GM18870 (cell line): ENCODE measurements around the gene LSM10.

ENCODE experiments used
- ATAC-seq: cut with Tn5 transposase; IDR thresholded peaks from one replicate; pipeline ENCODE4 v1.9.1; 2021; ENCODE audit warnings: moderate library complexity; ENCODE audit not compliant: unreplicated experiment

The LSM10 gene

GRCh38 chr1:36411674-36412648 is 14.3 kb upstream of the LSM10 start:
- ATAC-seq = no peak

- no peak for ATAC-seq
These were observed 10.8 kb upstream of the LSM10 start for GRCh38 chr1:36408479-36408878.

GRCh38 chr1:36406440-36406839 is 8.7 kb upstream of the LSM10 start:
- ATAC-seq = no peak

GRCh38 chr1:36402504-36402890 is 4.8 kb upstream of the LSM10 start:
- ATAC-seq = no peak

- ATAC-seq = no peak
These were observed 4.1 kb upstream of the LSM10 start for GRCh38 chr1:36401602-36402503.

GRCh38 chr1:36400825-36401601 is 3.3 kb upstream of the LSM10 start:
- no peak for ATAC-seq

- ATAC-seq = no peak
These were observed 2.8 kb upstream of the LSM10 start for GRCh38 chr1:36400514-36400824.

- ATAC-seq = no peak
These were observed 766 bp upstream of the LSM10 start for GRCh38 chr1:36398370-36398977.

GRCh38 chr1:36397083-36397377 is 678 bp downstream of the LSM10 start:
- no peak for ATAC-seq

- ATAC-seq = no peak
These were observed 1.3 kb downstream of the LSM10 start for GRCh38 chr1:36396359-36396758.

- ATAC-seq = no peak
These were observed 4.0 kb downstream of the LSM10 start for GRCh38 chr1:36393686-36394085.

- ATAC-seq = no peak
These were observed 4.9 kb downstream of the LSM10 start for GRCh38 chr1:36392836-36393235.

GRCh38 chr1:36391271-36391670 is 6.4 kb downstream of the LSM10 start:
- no peak for ATAC-seq

GRCh38 chr1:36390411-36390810 is 7.3 kb downstream of the LSM10 start:
- no peak for ATAC-seq

GRCh38 chr1:36389999-36390398 is 7.7 kb downstream of the LSM10 start:
- ATAC-seq = no peak

GRCh38 chr1:36389261-36389660 is 8.4 kb downstream of the LSM10 start:
- ATAC-seq = no peak

- ATAC-seq = no peak
These were observed 10.4 kb downstream of the LSM10 start for GRCh38 chr1:36387141-36387949.

GRCh38 chr1:36386265-36387140 is 11.2 kb downstream of the LSM10 start:
- peak; percentile 35 for ATAC-seq
